RWPE1 (cell line): Measurements from ENCODE around the gene FOSL2.

ENCODE experiments used
- CTCF ChIA-PET: fragments of 350-600 bp; sonication (Branson Sonifier 250); formaldehyde crosslinking; extraction: SDS; loops from one replicate; lab custom pipeline; 2021; lab: Yijun Ruan, JAX
- POLR2A ChIA-PET: fragments of 400-600 bp; formaldehyde crosslinking; extraction: SDS; loops from one replicate; lab custom pipeline; 2020; ENCODE audit warnings: antibody characterized with exemption; ENCODE audit not compliant: low non-redundant PET; lab: Yijun Ruan, JAX
- DNase-seq: peaks from one replicate; pipeline ENCODE4 v3.0.0; 2012; ENCODE audit warnings: low spot score
- H3K27ac ChIP-seq: fragments of 450-650 bp; 2 replicates; pipeline ENCODE4 v1.5.1; 2017
- CTCF ChIP-seq: fragments of 450-650 bp; conservative IDR thresholded peaks from 2 replicates; pipeline ENCODE4 v1.5.1; 2017; ENCODE audit warnings: low read depth, mild to moderate bottlenecking

Gene FOSL2

GRCh38 chr2:28423856-28424605 lies 31.4 kb downstream of the FOSL2 start:
- CTCF ChIA-PET: interaction anchor here (0.6 kb wide), 1 partner anchor 28 kb away, joined by 3 read pairs; no protein-coding TSS in a partner anchor
- no peak for DNase-seq
- POLR2A ChIA-PET: no interaction called here
- no peak for TF ChIP-seq CTCF
- H3K27ac ChIP-seq: 0 out of 2 replicates have a peak overlapping the region, but pooled peaks have one; percentile 6

- no peak overlapping the region for H3K27ac ChIP-seq
- DNase-seq: no peak
- ChIA-PET POLR2A (no interaction called here), CTCF (no interaction called here)
- no peak for TF ChIP-seq CTCF
These were observed 32.3 kb downstream of the FOSL2 start for GRCh38 chr2:28424799-28425463.

GRCh38 chr2:28425464-28425835 lies 32.8 kb downstream of the FOSL2 start:
- no peak for DNase-seq
- TF ChIP-seq CTCF: no peak
- ChIA-PET POLR2A (no interaction called here), CTCF (no interaction called here)
- no peak overlapping the region for H3K27ac ChIP-seq

GRCh38 chr2:28427741-28428415 lies 35.2 kb downstream of the FOSL2 start:
- no peak for TF ChIP-seq CTCF
- peak overlapping the region; percentile 50 for H3K27ac ChIP-seq
- ChIA-PET POLR2A (no interaction called here), CTCF (interaction anchor here (1.3 kb wide), 1 partner anchor 14 kb away, joined by 3 read pairs; no protein-coding TSS in a partner anchor)
- no peak for DNase-seq

- CTCF ChIA-PET: interaction anchor here (0.6 kb wide), 1 partner anchor 8 kb away, joined by 3 read pairs; no protein-coding TSS in a partner anchor
- peak overlapping the region; percentile 50 for H3K27ac ChIP-seq
- DNase-seq: no peak
- no peak for TF ChIP-seq CTCF
- POLR2A ChIA-PET: no interaction called here
These were observed 35.8 kb downstream of the FOSL2 start for GRCh38 chr2:28428486-28428885.

- no peak overlapping the region for H3K27ac ChIP-seq
- ChIA-PET CTCF (no interaction called here), POLR2A (no interaction called here)
- no peak for DNase-seq
- TF ChIP-seq CTCF: no peak
These were observed 37.1 kb downstream of the FOSL2 start for GRCh38 chr2:28429636-28430376.
